NB4 (cell line): ENCODE data around the gene FAM217B.

Experiments
- POLR2A ChIP-seq: IDR thresholded peaks from 2 replicates; pipeline ENCODE4 v1.6.1; 2011; ENCODE audit warnings: mild to moderate bottlenecking; ENCODE audit not compliant: insufficient read length; ENCODE audit errors: extremely low read depth
- TF ChIP-seq, protein P1 (sequence below): IDR thresholded peaks from one replicate; pipeline ENCODE4 v1.5.1; 2012; ENCODE audit warnings: low read depth, low read length

DNA sequence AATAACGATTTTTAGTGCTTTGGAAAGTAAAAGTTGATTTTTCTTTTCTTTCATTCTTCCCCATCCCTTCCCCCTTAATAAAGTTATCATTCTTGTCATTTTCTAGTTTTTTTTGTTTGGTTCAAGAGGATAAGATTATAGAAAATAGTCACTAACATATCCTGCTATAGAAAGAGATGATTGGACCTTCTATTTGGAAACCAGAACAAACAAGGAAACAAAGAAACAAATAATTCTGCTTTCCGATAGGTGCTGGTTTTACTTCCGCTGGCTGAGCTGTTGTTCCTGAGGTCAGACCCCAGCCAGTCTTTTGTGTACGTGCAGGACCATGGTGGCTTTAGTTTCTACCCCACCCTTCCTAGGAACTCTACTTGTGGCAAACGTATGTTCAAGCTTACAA, 17.9 kb downstream of the FAM217B start, which contains the start of gene CDH26:
- TF ChIP-seq, protein P1, sequence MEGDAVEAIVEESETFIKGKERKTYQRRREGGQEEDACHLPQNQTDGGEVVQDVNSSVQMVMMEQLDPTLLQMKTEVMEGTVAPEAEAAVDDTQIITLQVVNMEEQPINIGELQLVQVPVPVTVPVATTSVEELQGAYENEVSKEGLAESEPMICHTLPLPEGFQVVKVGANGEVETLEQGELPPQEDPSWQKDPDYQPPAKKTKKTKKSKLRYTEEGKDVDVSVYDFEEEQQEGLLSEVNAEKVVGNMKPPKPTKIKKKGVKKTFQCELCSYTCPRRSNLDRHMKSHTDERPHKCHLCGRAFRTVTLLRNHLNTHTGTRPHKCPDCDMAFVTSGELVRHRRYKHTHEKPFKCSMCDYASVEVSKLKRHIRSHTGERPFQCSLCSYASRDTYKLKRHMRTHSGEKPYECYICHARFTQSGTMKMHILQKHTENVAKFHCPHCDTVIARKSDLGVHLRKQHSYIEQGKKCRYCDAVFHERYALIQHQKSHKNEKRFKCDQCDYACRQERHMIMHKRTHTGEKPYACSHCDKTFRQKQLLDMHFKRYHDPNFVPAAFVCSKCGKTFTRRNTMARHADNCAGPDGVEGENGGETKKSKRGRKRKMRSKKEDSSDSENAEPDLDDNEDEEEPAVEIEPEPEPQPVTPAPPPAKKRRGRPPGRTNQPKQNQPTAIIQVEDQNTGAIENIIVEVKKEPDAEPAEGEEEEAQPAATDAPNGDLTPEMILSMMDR = no peak
- TF ChIP-seq POLR2A = no peak
